Measurements from ENCODE around the gene CHID1. TPM values are rescaled to one million over a fixed set of nuclear protein-coding genes. Genes with fewer than 3 reads are reported as not detected.

The CHID1 gene
- total RNA-seq, 1 experiment from 2014 or later: 85.6 TPM

- no peaks in the 10 kb centered on the region for H3K4me1 ChIP-seq (replicated peaks; ENCODE audit: insufficient read depth)
- no peak for DNase-seq
- no peak overlapping the region for H3K4me2 ChIP-seq
- no TSS peak for BruUV-seq (replicated peaks)
- ChIA-PET CTCF (no interaction called here), POLR2A (ENCODE audit: unreplicated experiment) (no interaction called here)
- H3K27me3 ChIP-seq (ENCODE audit: insufficient read depth, low read depth): no peaks in the 10 kb centered on the region
- H3K27ac ChIP-seq: no peak overlapping the region
- H3K9me2 ChIP-seq (ENCODE audit: insufficient read depth): no peaks in the 10 kb centered on the region
- intact Hi-C loops (cut with micrococcal nuclease; ENCODE audit: unreplicated experiment): no loop called here
- no peak overlapping the region for H3K4me3 ChIP-seq
- H3K79me2 ChIP-seq (ENCODE audit: low read depth): no peaks in the 10 kb centered on the region
- H3K36me3 ChIP-seq (ENCODE audit: low read depth): no peaks in the 10 kb centered on the region
- TF ChIP-seq CTCF (conservative IDR thresholded peaks at IDR 0.05) (no peak), EZH2 (IDR thresholded peaks at IDR 0.05; ENCODE audit: low read depth) (no peak)
- H4K20me1 ChIP-seq (ENCODE audit: insufficient read depth): no peaks in the 10 kb centered on the region
- H2AFZ ChIP-seq: no peak overlapping the region
- no peaks in the 10 kb centered on the region for H3K9me3 ChIP-seq (ENCODE audit: insufficient read depth, low read depth)
- H3F3A ChIP-seq (ENCODE audit: insufficient read depth, low read depth): no peaks in the 10 kb centered on the region
Measured at GRCh38 chr11:860234-861104, 50.1 kb downstream of the CHID1 start.

- ChIA-PET POLR2A (ENCODE audit: unreplicated experiment) (no interaction called here), CTCF (no interaction called here)
- Histone ChIP-seq H4K20me1 (ENCODE audit: insufficient read depth) (no peaks in the 10 kb centered on the region), H3K36me3 (ENCODE audit: low read depth) (no peaks in the 10 kb centered on the region), H3F3A (ENCODE audit: insufficient read depth, low read depth) (no peaks in the 10 kb centered on the region), H3K4me1 (replicated peaks; ENCODE audit: insufficient read depth) (no peaks in the 10 kb centered on the region), H3K27ac (no peak overlapping the region), H3K9me2 (ENCODE audit: insufficient read depth) (no peaks in the 10 kb centered on the region), H3K27me3 (ENCODE audit: insufficient read depth, low read depth) (no peaks in the 10 kb centered on the region), H3K79me2 (ENCODE audit: low read depth) (no peaks in the 10 kb centered on the region), H3K4me2 (no peak overlapping the region), H2AFZ (no peak overlapping the region), H3K4me3 (no peak overlapping the region), H3K9me3 (ENCODE audit: insufficient read depth, low read depth) (no peaks in the 10 kb centered on the region)
- TF ChIP-seq EZH2 (IDR thresholded peaks at IDR 0.05; ENCODE audit: low read depth): no peak
- TF ChIP-seq CTCF (conservative IDR thresholded peaks at IDR 0.05): no peak
- intact Hi-C loops (cut with micrococcal nuclease; ENCODE audit: unreplicated experiment): no loop called here
- no TSS peak for BruUV-seq (replicated peaks)
- peak in 1 of 2 experiments; percentile 45 for DNase-seq
Measured at GRCh38 chr11:859394-860131, 51.0 kb downstream of the CHID1 start.

- Histone ChIP-seq H3K4me1 (replicated peaks; ENCODE audit: insufficient read depth) (no peaks in the 10 kb centered on the region), H3K9me2 (ENCODE audit: insufficient read depth) (no peaks in the 10 kb centered on the region), H3K79me2 (ENCODE audit: low read depth) (no peaks in the 10 kb centered on the region), H3K4me2 (no peak overlapping the region), H3F3A (ENCODE audit: insufficient read depth, low read depth) (no peaks in the 10 kb centered on the region), H3K4me3 (no peak overlapping the region), H4K20me1 (ENCODE audit: insufficient read depth) (no peaks in the 10 kb centered on the region), H3K9me3 (ENCODE audit: insufficient read depth, low read depth) (no peaks in the 10 kb centered on the region), H3K27me3 (ENCODE audit: insufficient read depth, low read depth) (no peaks in the 10 kb centered on the region), H3K36me3 (ENCODE audit: low read depth) (no peaks in the 10 kb centered on the region), H2AFZ (no peak overlapping the region), H3K27ac (no peak overlapping the region)
- no peak for DNase-seq
- intact Hi-C loops (cut with micrococcal nuclease; ENCODE audit: unreplicated experiment): no loop called here
- ChIA-PET POLR2A (ENCODE audit: unreplicated experiment) (no interaction called here), CTCF (no interaction called here)
- TF ChIP-seq CTCF (conservative IDR thresholded peaks at IDR 0.05) (no peak), EZH2 (IDR thresholded peaks at IDR 0.05; ENCODE audit: low read depth) (no peak)
- BruUV-seq (replicated peaks): no TSS peak
Measured at GRCh38 chr11:858762-859339, 51.8 kb downstream of the CHID1 start.

Measured in PC-9 (cell line).